Measurements from ENCODE around the gene PLEKHG3.
"Not testable (repeated sequence)": the region's sequence is repeated elsewhere in the genome, so short reads cannot be mapped to it uniquely, and the experiment has no call there.

Gene PLEKHG3
- 13.5 to 32.0 (median 26.1) reads per million in 4 experiments for total RNA-seq

- DNase-seq = no peak
Observed at GRCh38 chr14:64704143-64704742, at the start of gene PLEKHG3. TSS of gene PLEKHG3 (plus strand) at chr14:64704424. CDS start at chr14:64727632, 23,208 bp downstream.

- no peak for DNase-seq
Observed at GRCh38 chr14:64654901-64655300, 49.3 kb upstream of the PLEKHG3 start.

DNA sequence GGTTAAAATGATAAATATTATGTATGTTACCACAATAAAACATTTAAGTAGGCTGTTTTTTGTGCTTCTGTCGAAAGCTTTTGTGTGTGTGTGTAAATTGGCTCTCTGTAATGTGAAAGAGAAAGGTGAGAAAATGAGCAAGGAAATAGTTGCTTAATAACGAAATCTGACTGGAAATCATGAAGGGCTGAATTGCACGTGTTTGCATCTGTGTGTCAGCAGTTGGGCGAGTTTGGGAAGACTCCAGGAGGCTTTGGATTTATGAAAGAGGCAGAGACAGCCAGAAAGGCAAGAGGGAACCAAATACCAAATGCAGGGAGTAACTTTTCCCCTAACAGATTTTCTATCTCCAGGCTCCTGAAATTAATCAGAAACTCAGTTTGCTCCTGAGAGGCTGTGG is 47.2 kb upstream of the PLEKHG3 start:
- no peak for DNase-seq

DNA sequence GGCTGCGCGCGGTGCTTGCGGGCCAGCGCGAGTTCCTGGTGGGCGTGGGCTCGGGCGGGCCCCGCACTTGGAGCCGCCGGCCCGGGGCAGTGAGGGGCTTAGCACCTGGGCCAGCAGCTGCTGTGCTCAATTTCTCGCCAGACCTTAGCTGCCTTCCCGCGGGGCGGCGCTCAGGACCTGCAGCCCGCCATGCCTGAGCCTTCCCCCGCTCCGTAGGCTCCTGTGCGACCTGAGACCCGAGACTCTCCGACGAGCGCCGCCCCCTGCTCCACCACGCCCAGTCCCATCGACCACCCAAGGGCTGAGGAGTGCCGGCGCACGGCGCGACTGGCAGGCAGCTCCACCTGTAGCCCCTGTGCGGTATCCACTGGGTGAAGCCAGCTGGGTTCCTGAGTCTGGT is 46.0 kb upstream of the PLEKHG3 start:
- no peak for DNase-seq

GRCh38 chr14:64658700-64659264 is 45.4 kb upstream of the PLEKHG3 start:
- not testable (repeated sequence) for DNase-seq

GRCh38 chr14:64659366-64659765 is 44.9 kb upstream of the PLEKHG3 start:
- DNase-seq = no peak

- DNase-seq = no peak
Observed at GRCh38 chr14:64663174-64663573, 41.0 kb upstream of the PLEKHG3 start.

DNA sequence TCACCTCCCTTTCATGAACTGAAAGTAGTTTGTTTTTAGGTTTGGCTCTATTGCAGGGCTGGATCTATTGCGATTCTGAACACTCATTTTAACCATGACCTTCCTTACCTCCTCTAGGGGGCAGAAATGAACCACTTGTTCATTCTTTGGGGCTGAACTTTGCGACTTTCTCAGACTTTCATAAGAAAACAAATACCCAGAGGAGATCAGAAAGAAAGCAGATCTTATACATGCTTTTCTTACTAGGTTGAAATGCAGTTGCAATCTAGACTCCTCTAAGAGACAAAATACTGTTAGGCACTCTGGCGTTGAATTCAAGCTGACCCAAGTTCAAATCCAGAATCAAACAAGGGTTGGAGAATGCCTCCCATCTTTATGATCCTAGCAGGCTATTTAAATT is 32.6 kb upstream of the PLEKHG3 start:
- DNase-seq = no peak

- DNase-seq = no peak
Observed at GRCh38 chr14:64673316-64673715, 30.9 kb upstream of the PLEKHG3 start.

- no peak for DNase-seq
Observed at GRCh38 chr14:64673748-64674147, 30.5 kb upstream of the PLEKHG3 start.

GRCh38 chr14:64674829-64675228 is 29.4 kb upstream of the PLEKHG3 start:
- DNase-seq = no peak

- no peak for DNase-seq
Observed at GRCh38 chr14:64675312-64675711, 28.9 kb upstream of the PLEKHG3 start.

DNA sequence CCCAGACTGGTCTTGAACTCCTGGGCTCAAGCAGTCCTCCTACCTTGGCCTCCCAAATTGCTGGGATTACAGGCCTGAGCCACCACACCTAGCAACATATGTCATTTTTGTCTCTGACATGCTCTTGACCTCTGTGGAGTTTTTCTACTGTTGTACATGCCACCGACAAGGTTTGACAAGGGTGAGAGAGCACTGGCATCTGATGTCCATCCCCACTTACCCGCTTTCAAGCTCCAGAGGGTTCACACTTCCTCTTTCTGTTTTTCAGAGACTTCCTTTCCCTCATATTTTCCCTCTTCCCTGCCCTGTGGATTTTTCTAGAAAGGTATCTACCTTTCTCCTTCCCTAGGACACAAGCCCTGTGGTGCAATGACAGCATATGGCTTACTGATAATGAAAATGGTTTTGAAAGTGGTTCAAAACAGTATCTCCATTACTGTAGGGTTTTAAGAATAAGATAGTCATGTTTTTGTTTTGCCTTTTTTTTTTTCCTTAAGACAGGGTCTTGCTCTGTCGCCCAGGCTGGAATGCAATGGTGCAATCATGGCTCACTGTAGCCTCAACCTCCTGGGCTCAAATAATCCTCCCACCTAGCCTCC is 27.7 kb upstream of the PLEKHG3 start:
- no peak for DNase-seq

- no peak for DNase-seq
Observed at GRCh38 chr14:64680013-64680713, 24.1 kb upstream of the PLEKHG3 start.

DNA sequence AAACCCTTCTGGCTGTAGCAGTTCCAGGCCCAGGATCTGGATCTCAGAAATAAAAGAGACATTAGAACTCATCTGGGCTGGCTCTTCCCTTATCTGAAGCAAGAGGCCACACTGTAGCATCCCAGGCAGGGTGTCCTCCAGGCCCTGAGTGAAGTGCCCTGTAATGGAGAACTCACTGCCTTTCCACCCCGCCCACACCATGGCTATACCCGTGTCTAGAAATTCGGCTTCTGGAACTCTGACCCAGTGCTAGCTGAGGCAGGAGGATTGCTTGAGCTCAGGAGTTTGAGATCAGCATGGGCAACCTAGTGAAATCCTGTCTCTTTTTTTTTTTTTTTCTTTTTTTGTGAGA is 23.5 kb upstream of the PLEKHG3 start:
- no peak for DNase-seq

GRCh38 chr14:64681796-64682710 is 22.2 kb upstream of the PLEKHG3 start:
- no peak for DNase-seq

GRCh38 chr14:64682843-64683242 is 21.4 kb upstream of the PLEKHG3 start:
- DNase-seq = no peak

DNA sequence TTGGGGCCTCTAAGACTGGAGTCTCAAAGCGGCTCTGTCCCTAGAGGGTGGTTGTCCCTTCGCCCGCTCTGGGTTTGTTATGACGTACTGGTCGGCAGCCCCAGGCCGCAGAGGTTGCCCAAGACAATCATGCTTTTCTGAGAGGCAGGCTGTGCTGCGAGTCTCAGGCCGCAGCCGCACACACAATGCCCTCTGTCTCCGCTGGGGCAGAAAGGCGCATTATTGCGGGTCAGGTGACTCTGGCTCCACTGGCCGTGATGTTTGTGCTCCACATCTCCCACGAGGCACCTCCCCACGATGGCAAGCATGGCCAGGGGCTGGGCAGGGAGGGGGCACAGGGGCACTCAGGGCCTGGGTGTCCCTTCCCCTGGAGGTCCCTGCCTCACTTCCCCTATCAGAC is 21.0 kb upstream of the PLEKHG3 start:
- DNase-seq = no peak

DNA sequence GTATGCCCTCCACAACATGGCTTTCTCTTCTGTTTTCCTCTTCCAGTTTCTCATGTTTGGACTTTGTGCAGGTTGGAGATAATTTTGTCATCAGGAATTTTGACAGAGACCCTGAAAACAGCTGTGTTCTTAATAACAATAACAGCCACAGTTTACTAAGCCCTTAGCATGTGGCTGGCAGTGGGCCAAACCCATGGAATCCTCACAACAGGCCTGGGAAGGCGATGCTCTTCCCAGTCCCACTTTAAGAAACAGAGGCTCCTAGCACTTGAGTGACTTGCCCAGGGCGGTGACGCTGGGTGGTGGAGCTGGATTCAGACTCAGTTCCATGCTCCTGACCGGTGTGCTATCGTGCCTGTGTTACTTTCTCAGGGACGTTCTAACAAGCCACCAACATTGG is 20.1 kb upstream of the PLEKHG3 start:
- no peak for DNase-seq

DNA sequence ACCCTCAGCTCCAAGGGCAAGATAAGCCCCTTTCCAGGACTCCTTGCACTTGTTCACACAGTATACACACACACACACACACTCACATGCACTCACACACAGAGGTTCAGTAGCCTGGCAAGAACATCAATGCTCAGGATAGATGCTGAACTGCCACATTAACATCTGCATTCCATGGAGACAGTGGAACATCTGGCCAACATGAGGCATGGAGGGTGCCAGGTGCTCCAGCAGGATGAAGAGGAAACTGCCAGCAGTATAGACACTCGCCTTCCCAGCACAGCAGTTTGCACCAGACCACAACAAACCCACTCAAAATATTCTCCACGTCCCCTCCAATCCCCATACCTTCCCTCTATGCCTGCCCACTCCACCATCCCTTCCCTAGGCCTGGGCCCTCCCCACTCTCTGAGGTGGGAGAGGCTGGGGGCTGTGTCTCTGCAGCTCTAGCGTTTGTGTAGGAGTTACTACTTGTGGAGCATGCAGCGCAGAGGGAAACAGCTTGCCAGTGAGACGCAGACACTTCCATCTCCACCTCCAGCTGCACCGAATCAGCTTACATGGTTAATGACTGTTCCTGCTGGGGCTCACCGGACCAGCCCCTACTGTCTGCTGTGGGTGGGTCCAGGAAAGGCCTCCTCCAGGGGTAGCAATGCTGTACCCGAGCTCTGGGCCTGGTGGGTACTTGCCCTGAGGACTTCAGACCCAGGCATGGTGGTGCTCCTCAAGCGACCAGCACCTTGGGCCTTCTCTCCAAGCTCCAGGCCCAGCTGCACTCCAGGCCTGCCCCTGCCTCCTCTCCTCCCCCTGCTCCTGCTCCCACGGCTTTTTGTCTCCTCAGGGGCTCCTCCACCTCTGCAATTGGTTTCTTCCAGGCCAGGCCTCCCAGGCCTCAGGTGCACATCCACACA is 18.6 kb upstream of the PLEKHG3 start:
- DNase-seq = no peak

DNA sequence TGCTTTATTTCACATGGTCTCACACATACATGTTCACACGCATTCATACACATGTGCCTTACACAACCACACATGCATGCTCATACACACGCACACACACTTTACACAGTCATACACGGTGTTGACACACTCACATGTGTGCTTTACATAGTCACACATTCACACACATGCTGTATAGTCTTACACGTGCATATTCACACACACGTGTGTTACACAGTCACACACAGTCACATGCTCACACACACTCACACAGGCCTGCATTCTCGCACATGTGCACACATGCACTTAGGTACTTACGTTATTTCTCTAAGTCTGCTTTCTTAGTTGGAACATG is 18.0 kb upstream of the PLEKHG3 start:
- no peak for DNase-seq

GRCh38 chr14:64688031-64688430 is 16.2 kb upstream of the PLEKHG3 start:
- no peak for DNase-seq

All from effector CD8-positive, alpha-beta T cell (primary cell).